ENCODE data around the gene NHLRC4.
A peak's percentile ranks its signal among the peaks of the same experiment; 100 is the strongest.

Gene NHLRC4

DNA sequence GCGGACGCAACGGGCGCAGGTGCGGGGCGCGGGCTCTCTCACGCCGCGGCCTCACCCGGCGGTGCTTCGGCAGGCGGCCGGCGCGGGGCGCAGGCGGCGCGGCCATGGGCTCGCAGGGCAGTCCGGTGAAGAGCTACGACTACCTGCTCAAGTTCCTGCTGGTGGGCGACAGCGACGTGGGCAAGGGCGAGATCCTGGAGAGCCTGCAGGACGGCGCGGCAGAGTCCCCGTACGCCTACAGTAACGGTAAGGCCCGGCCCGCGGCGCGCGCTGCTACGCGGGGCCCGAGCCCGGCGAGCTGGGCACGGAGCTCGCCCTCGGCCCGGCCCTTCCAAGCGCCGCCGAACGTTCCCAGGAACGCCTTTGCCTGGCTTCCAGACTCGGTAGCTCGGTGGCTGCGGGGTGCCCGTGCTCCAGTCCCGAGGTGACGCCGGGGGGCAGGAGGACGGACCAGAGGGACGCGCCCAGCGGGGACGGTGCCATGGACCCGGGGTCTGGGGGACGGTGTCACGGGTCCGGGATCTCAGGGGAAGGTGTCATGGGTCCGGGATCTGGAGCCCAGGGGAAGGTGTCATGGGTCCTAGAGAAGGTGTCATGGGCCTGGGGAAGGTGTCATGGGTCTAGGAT lies 23.5 kb downstream of the NHLRC4 start:
- ChIA-PET CTCF (interaction anchor here (1.1 kb wide), 1 partner anchor 32 kb away, joined by 3 read pairs; no protein-coding TSS in a partner anchor), POLR2A (interaction anchor here (0.9 kb wide), 1 partner anchor 37 kb away, joined by 3 read pairs; no protein-coding TSS in a partner anchor)
- peak overlapping the region; percentile 92 for H3K4me3 ChIP-seq (ENCODE audit: low read depth, low read length)
- DNase-seq (ENCODE audit: low read depth, low spot score): no peak
- TF ChIP-seq CTCF (IDR thresholded peaks at IDR 0.05; ENCODE audit: insufficient read depth, low read length, missing control alignments): no peak

DNA sequence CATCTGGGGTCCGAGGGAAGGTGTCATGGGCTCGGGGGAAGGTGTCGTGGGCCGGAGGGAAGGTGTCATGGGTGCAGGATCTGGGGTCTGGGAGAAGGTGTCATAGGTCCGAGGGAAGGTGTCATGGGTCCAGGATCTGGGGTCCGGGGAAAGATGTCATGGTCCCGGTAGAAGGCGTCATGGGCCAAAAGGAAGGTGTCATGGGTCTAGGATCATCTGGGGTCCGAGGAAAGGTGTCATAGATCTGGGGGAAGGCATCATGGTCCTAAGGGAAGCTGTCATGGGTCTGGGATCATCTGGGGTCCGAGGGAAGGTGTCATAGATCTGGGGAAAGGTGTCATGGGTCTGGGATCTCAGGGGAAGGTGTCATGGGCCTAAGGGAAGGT lies 24.0 kb downstream of the NHLRC4 start:
- peak overlapping the region; percentile 92 for H3K4me3 ChIP-seq (ENCODE audit: low read depth, low read length)
- CTCF ChIA-PET: interaction anchor here (1.1 kb wide), 1 partner anchor 31 kb away, joined by 3 read pairs; no protein-coding TSS in a partner anchor
- no peak for TF ChIP-seq CTCF (IDR thresholded peaks at IDR 0.05; ENCODE audit: insufficient read depth, low read length, missing control alignments)
- DNase-seq (ENCODE audit: low read depth, low spot score): no peak
- POLR2A ChIA-PET: interaction anchor here (0.9 kb wide), 1 partner anchor 36 kb away, joined by 3 read pairs; no protein-coding TSS in a partner anchor

GRCh38 chr16:591231-591630 lies 24.4 kb downstream of the NHLRC4 start:
- peak overlapping the region; percentile 92 for H3K4me3 ChIP-seq (ENCODE audit: low read depth, low read length)
- no peak for TF ChIP-seq CTCF (IDR thresholded peaks at IDR 0.05; ENCODE audit: insufficient read depth, low read length, missing control alignments)
- DNase-seq (ENCODE audit: low read depth, low spot score): no peak
- ChIA-PET CTCF (no interaction called here), POLR2A (no interaction called here)

DNA sequence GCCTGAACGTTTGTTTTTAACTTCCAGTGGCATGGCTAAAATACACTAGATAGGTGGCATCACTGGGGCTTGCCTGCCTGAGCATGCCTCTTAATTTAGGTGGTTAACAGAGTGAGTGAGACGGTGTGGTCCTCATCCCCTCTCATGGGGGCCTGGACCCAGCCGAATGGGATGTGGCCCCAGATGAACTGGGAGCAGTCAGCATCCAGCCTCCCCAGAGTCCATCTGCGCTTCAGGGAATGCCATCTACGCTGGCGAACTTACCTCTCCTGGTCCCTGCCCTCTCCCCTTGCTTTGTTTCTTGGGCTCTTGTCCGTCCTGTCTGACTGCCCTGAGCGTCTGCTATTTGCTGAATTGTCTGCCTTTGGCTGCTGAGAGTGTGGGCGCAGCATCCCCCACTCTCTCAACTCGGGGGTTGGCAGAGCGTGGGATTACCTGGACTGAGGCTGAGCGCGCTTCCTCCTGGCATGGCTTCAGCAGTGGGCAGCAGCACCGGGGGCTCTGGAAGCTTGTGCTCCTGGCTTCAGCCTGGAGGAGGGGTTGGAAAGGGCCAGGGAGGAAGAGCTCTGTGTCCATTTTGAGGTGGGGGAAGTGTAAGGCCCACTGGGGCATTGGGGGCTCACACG lies 25.2 kb downstream of the NHLRC4 start:
- POLR2A ChIA-PET: no interaction called here
- no peak for DNase-seq (ENCODE audit: low read depth, low spot score)
- no peak for TF ChIP-seq CTCF (IDR thresholded peaks at IDR 0.05; ENCODE audit: insufficient read depth, low read length, missing control alignments)
- CTCF ChIA-PET: interaction anchor here (1.3 kb wide), 1 partner anchor 9 kb away, joined by 5 read pairs; no protein-coding TSS in a partner anchor
- no peak overlapping the region; the same call in 1 of the 2 replicates for H3K4me3 ChIP-seq (ENCODE audit: low read depth, low read length)

DNA sequence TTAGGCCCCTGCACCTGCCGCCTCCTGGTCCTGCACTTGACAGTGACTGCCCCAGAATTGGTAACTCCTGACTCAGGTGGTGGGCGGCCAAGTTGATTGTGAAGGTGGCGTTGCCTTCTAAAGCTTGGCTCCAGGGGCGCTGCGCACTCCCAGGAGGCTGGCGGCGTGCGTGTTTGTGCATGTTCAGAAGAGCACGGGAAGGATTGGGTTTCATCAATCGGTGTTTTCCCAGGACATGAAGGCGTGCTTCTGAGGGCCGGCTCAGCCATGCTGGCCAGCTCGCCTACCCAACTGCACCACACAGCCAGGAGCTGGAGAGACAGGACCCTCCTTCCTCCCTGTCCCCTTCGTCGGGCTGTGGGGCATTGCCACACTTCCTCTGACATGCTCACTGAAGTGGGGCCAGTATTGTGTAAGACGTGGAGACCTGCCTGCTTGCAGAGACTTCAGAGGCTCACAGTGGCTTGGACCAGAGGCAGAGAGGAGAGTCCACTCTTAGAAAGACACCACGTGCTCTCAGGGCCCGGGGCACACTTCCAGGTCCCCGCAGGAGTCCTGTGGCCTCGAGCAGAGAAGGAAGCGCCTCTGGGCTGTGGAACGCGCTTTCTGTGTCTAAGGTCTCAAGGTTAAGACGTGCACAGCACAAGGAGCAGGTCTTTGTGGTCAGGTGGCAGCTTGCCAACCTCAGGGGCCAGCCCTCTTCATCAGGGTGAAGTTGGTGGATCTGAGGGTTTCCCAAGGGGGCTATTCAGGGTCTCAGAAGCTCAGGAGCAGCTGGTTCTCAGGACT lies 25.9 kb downstream of the NHLRC4 start:
- DNase-seq (ENCODE audit: low read depth, low spot score): no peak
- no peak for TF ChIP-seq CTCF (IDR thresholded peaks at IDR 0.05; ENCODE audit: insufficient read depth, low read length, missing control alignments)
- POLR2A ChIA-PET: no interaction called here
- CTCF ChIA-PET: interaction anchor here (1.1 to 1.3 kb wide), 2 partner anchors 8 to 75 kb away, joined by 3 to 5 read pairs; no protein-coding TSS in a partner anchor
- no peak overlapping the region for H3K4me3 ChIP-seq (ENCODE audit: low read depth, low read length)

GRCh38 chr16:593406-593805 lies 26.6 kb downstream of the NHLRC4 start:
- no peak overlapping the region for H3K4me3 ChIP-seq (ENCODE audit: low read depth, low read length)
- no peak for DNase-seq (ENCODE audit: low read depth, low spot score)
- POLR2A ChIA-PET: no interaction called here
- CTCF ChIA-PET: interaction anchor here (1.1 kb wide), 1 partner anchor 74 kb away, joined by 3 read pairs; no protein-coding TSS in a partner anchor
- TF ChIP-seq CTCF (IDR thresholded peaks at IDR 0.05; ENCODE audit: insufficient read depth, low read length, missing control alignments): no peak
